WTC11 (cell line): ENCODE measurements around the gene CTIF. TPM values are rescaled to one million over a fixed set of nuclear protein-coding genes. Genes with fewer than 3 reads are reported as not detected.
A peak's percentile ranks its signal among the peaks of the same experiment; 100 is the strongest.

Experiments used
- ATAC-seq: fragments of 200-7000 bp; cut with Tn5 transposase; 2 replicates; pipeline ENCODE4 v1.10.0; 2021; ENCODE audit warnings: mild to moderate bottlenecking, moderate library complexity
- CTCF ChIA-PET: fragments of 300-600 bp; sonication (Branson Sonifier 250); formaldehyde crosslinking; loops from one replicate; lab custom pipeline; 2021; ENCODE audit warnings: antibody characterized with exemption; lab: Charles Lee
- POLR2A ChIA-PET: fragments of 350-600 bp; sonication (Branson Sonifier 250); formaldehyde crosslinking; loops from one replicate; lab custom pipeline; 2021; ENCODE audit warnings: antibody characterized with exemption; lab: Charles Lee
- DNase-seq: peaks from one replicate; pipeline ENCODE4 v3.0.0; 2021; ENCODE audit warnings: low spot score
- H3K27ac Mint-ChIP-seq: 2 replicates; pipeline ENCODE4 v1.8.0; 2021; ENCODE audit warnings: mixed read lengths
- H3K27me3 Mint-ChIP-seq: 2 replicates; pipeline ENCODE4 v1.8.0; 2021; ENCODE audit warnings: low read depth, mild to moderate bottlenecking, moderate library complexity, mixed read lengths
- H3K36me3 Mint-ChIP-seq: 2 replicates; pipeline ENCODE4 v1.8.0; 2021; ENCODE audit warnings: mixed read lengths
- H3K4me1 Mint-ChIP-seq: 2 replicates; pipeline ENCODE4 v1.8.0; 2022; ENCODE audit warnings: mixed read lengths
- H3K4me3 Mint-ChIP-seq: 2 replicates; pipeline ENCODE4 v1.8.0; 2021; ENCODE audit warnings: mild to moderate bottlenecking, moderate library complexity, mixed read lengths
- H3K9me3 Mint-ChIP-seq: 2 replicates; pipeline ENCODE4 v1.8.0; 2021; ENCODE audit warnings: mixed read lengths
- AR ChIP-seq: fragments of 250-450 bp; sonication (Bioruptor Pico); IDR thresholded peaks from 2 replicates; pipeline ENCODE4 v1.9.0; 2021; ENCODE audit warnings: mild to moderate bottlenecking
- ATF6 ChIP-seq: sonication (generic); formaldehyde crosslinking; IDR thresholded peaks from 2 replicates; pipeline ENCODE4 v1.8.1; 2023; ENCODE audit warnings: mild to moderate bottlenecking, missing genetic modification reagents
- CREM ChIP-seq: sonication (generic); formaldehyde crosslinking; IDR thresholded peaks from 2 replicates; pipeline ENCODE4 v1.8.1; 2022; ENCODE audit warnings: mild to moderate bottlenecking, missing genetic modification reagents, moderate library complexity
- GRHL2 ChIP-seq: fragments of 250-450 bp; sonication (Bioruptor Pico); IDR thresholded peaks from 2 replicates; pipeline ENCODE4 v1.8.0; 2022; ENCODE audit warnings: mild to moderate bottlenecking, moderate library complexity; ENCODE audit not compliant: insufficient replicate concordance, severe bottlenecking
- IRF2 ChIP-seq: sonication (generic); formaldehyde crosslinking; IDR thresholded peaks from 2 replicates; pipeline ENCODE4 v1.8.0; 2022; ENCODE audit warnings: low read depth, missing genetic modification reagents, borderline replicate concordance
- JUN ChIP-seq: sonication (generic); formaldehyde crosslinking; IDR thresholded peaks from 2 replicates; pipeline ENCODE4 v1.8.0; 2023; ENCODE audit warnings: mild to moderate bottlenecking, missing genetic modification reagents
- MYBL2 ChIP-seq: sonication (generic); formaldehyde crosslinking; IDR thresholded peaks from 2 replicates; pipeline ENCODE4 v1.8.1; 2023; ENCODE audit warnings: mild to moderate bottlenecking, moderate library complexity, missing genetic modification reagents
- NFYB ChIP-seq: sonication (generic); formaldehyde crosslinking; conservative IDR thresholded peaks from 2 replicates; pipeline ENCODE4 v1.8.0; 2022; ENCODE audit warnings: low read depth, missing genetic modification reagents
- OVOL2 ChIP-seq: fragments of 250-450 bp; sonication (Bioruptor Pico); IDR thresholded peaks from 2 replicates; pipeline ENCODE4 v1.9.0; 2021; ENCODE audit warnings: mild to moderate bottlenecking, borderline replicate concordance
- PREB ChIP-seq: sonication (generic); formaldehyde crosslinking; IDR thresholded peaks from 2 replicates; pipeline ENCODE4 v1.8.1; 2022; ENCODE audit warnings: mild to moderate bottlenecking, missing genetic modification reagents, moderate library complexity, borderline replicate concordance
- SP1 ChIP-seq: sonication (generic); formaldehyde crosslinking; conservative IDR thresholded peaks from 2 replicates; pipeline ENCODE4 v1.8.1; 2022; ENCODE audit warnings: missing genetic modification reagents
- TCF7 ChIP-seq: sonication (generic); formaldehyde crosslinking; IDR thresholded peaks from 2 replicates; pipeline ENCODE4 v1.8.0; 2022; ENCODE audit warnings: mild to moderate bottlenecking, low read depth, missing genetic modification reagents, moderate library complexity
- TEAD4 ChIP-seq: sonication (generic); formaldehyde crosslinking; IDR thresholded peaks from 2 replicates; pipeline ENCODE4 v1.8.0; 2022; ENCODE audit warnings: mild to moderate bottlenecking, missing genetic modification reagents
- USF1 ChIP-seq: sonication (generic); formaldehyde crosslinking; IDR thresholded peaks from 2 replicates; pipeline ENCODE4 v1.8.0; 2022; ENCODE audit warnings: mild to moderate bottlenecking, missing genetic modification reagents
- ZMAT4 ChIP-seq: fragments of 250-450 bp; sonication (Bioruptor Pico); IDR thresholded peaks from 2 replicates; pipeline ENCODE4 v1.9.0; 2021; ENCODE audit warnings: mild to moderate bottlenecking
- ZNF281 ChIP-seq: sonication (generic); formaldehyde crosslinking; IDR thresholded peaks from 2 replicates; pipeline ENCODE4 v1.8.0; 2023; ENCODE audit warnings: mild to moderate bottlenecking, missing genetic modification reagents
- ZNF317 ChIP-seq: sonication (generic); formaldehyde crosslinking; IDR thresholded peaks from 2 replicates; pipeline ENCODE4 v1.8.1; 2023; ENCODE audit warnings: low read depth, mild to moderate bottlenecking, moderate library complexity, missing genetic modification reagents, borderline replicate concordance
- ZNF425 ChIP-seq: fragments of 250-450 bp; sonication (Bioruptor Pico); conservative IDR thresholded peaks from 2 replicates; pipeline ENCODE4 v1.9.0; 2021; ENCODE audit warnings: mild to moderate bottlenecking
- total RNA-seq: library from RNA; stranded (reverse); gene quantifications from 3 replicates; pipeline ENCODE4 v1.2.3, GENCODE V29; 2021

The CTIF gene
- total RNA-seq, 1 experiment from 2014 or later = 28.5 TPM

GRCh38 chr18:48787203-48788151, 248.6 kb downstream of the CTIF start:
- no peak for DNase-seq
- ATAC-seq = no peak
- ChIA-PET POLR2A (no interaction called here), CTCF (interaction anchor here (0.6 to 1.0 kb wide), 2 partner anchors 10 to 164 kb away, joined by 3 read pairs; no protein-coding TSS in a partner anchor)
- Mint-ChIP-seq H3K27me3 (no peaks in the 10 kb centered on the region), H3K9me3 (no peaks in the 10 kb centered on the region), H3K4me1 (no peaks in the 10 kb centered on the region), H3K36me3 (no peaks in the 10 kb centered on the region), H3K27ac (no peak overlapping the region), H3K4me3 (no peak overlapping the region)
- no peak for TF ChIP-seq SP1 (CRISPR knock-in tag)

- H3K4me1 Mint-ChIP-seq = no peaks in the 10 kb centered on the region
- POLR2A ChIA-PET = no interaction called here
- no peak overlapping the region for H3K4me3 Mint-ChIP-seq
- DNase-seq (peak; percentile 5), ATAC-seq (no peak)
- TF ChIP-seq TEAD4 (no peak), AR (CRISPR knock-in tag) (no peak), PREB (no peak), USF1 (CRISPR knock-in tag) (no peak), TCF7 (no peak), ZMAT4 (CRISPR knock-in tag) (no peak), ZNF425 (CRISPR knock-in tag) (no peak), GRHL2 (no peak), ATF6 (CRISPR knock-in tag) (no peak), ZNF281 (no peak), NFYB (no peak), MYBL2 (CRISPR knock-in tag) (no peak), ZNF317 (CRISPR knock-in tag) (no peak), OVOL2 (CRISPR knock-in tag) (no peak), IRF2 (no peak), CREM (CRISPR knock-in tag) (no peak), JUN (CRISPR knock-in tag) (no peak)
- no peak overlapping the region for H3K27ac Mint-ChIP-seq
- no peaks in the 10 kb centered on the region for H3K27me3 Mint-ChIP-seq
- H3K9me3 Mint-ChIP-seq = no peaks in the 10 kb centered on the region
- H3K36me3 Mint-ChIP-seq = no peaks in the 10 kb centered on the region
- CTCF ChIA-PET = interaction anchor here (1.0 kb wide), 1 partner anchor 11 kb away, joined by 3 read pairs; no protein-coding TSS in a partner anchor
Measured at GRCh38 chr18:48788373-48788772, 249.5 kb downstream of the CTIF start.
